HepG2 (cell line): ENCODE data around the gene TROAP. TPM values are rescaled to one million over a fixed set of nuclear protein-coding genes. Genes with fewer than 3 reads are reported as not detected.

Source experiments
- ATF4 ChIP-seq, 2 experiments: fragments of 450-650 bp in 1 of 2; sonication (generic) in 1 of 2; formaldehyde crosslinking; IDR thresholded peaks; 2 replicates each; pipeline versions ENCODE4 v1.5.0 to v1.8.0; 2020 to 2022; ENCODE audit warnings: mild to moderate bottlenecking in 1 of 2, missing genetic modification reagents in 1 of 2
- CEBPZ ChIP-seq: IDR thresholded peaks from 2 replicates; pipeline ENCODE4 v1.6.1; 2012; ENCODE audit warnings: low read length, improper control_type of control experiment
- CREB1 ChIP-seq, 2 experiments: fragments of 450-650 bp in 1 of 2; IDR thresholded peaks; 2 replicates each; pipeline ENCODE4 v1.6.1; 2016 to 2017; ENCODE audit warnings: control low read depth in 1 of 2, mild to moderate bottlenecking in 1 of 2, missing compliant biosample characterization in 1 of 2, missing genetic modification characterization in 1 of 2
- DNMT3B ChIP-seq: conservative IDR thresholded peaks from 2 replicates; pipeline ENCODE4 v1.6.1; 2016; ENCODE audit warnings: missing biosample characterization, control low read depth
- KMT2B ChIP-seq: IDR thresholded peaks from 2 replicates; pipeline ENCODE4 v1.6.1; 2016; ENCODE audit warnings: missing genetic modification reagents, missing compliant biosample characterization
- NR0B2 ChIP-seq: sonication (generic); formaldehyde crosslinking; IDR thresholded peaks from 2 replicates; pipeline ENCODE4 v1.4.0; 2020; ENCODE audit warnings: mild to moderate bottlenecking, missing genetic modification reagents
- PAF1 ChIP-seq: IDR thresholded peaks from 2 replicates; pipeline ENCODE4 v1.6.1; 2016; ENCODE audit warnings: missing genetic modification reagents, missing compliant biosample characterization
- PLRG1 ChIP-seq: fragments of 450-650 bp; conservative IDR thresholded peaks from 2 replicates; pipeline ENCODE4 v1.6.1; 2016
- REL ChIP-seq: sonication (generic); formaldehyde crosslinking; conservative IDR thresholded peaks from 2 replicates; pipeline ENCODE4 v1.8.0; 2022; ENCODE audit warnings: mild to moderate bottlenecking, missing genetic modification reagents, moderate library complexity
- RNF2 ChIP-seq: fragments of 450-650 bp; conservative IDR thresholded peaks from 2 replicates; pipeline ENCODE4 v1.6.1; 2016; ENCODE audit warnings: low read depth
- RXRB ChIP-seq: IDR thresholded peaks from 2 replicates; pipeline ENCODE4 v1.6.1; 2016; ENCODE audit warnings: borderline replicate concordance, missing genetic modification reagents, missing compliant biosample characterization
- ZBTB10 ChIP-seq: sonication (generic); formaldehyde crosslinking; IDR thresholded peaks from 2 replicates; pipeline ENCODE4 v1.4.0; 2020; ENCODE audit warnings: missing genetic modification reagents, borderline replicate concordance
- ZFP82 ChIP-seq: sonication (generic); formaldehyde crosslinking; IDR thresholded peaks from 2 replicates; pipeline ENCODE4 v1.5.1; 2020; ENCODE audit warnings: mild to moderate bottlenecking, missing genetic modification reagents, borderline replicate concordance
- ZNF451 ChIP-seq: sonication (generic); formaldehyde crosslinking; IDR thresholded peaks from 2 replicates; pipeline ENCODE4 v1.5.0; 2020; ENCODE audit warnings: mild to moderate bottlenecking, missing genetic modification reagents
- ZNF512 ChIP-seq: sonication (generic); formaldehyde crosslinking; IDR thresholded peaks from 2 replicates; pipeline ENCODE4 v1.4.0; 2020; ENCODE audit warnings: mild to moderate bottlenecking, missing genetic modification reagents
- ZNF616 ChIP-seq: sonication (generic); formaldehyde crosslinking; IDR thresholded peaks from 2 replicates; pipeline ENCODE4 v1.5.0; 2020; ENCODE audit warnings: low read depth, mild to moderate bottlenecking, missing genetic modification reagents
- polyA plus RNA-seq, 8 experiments: library from polyadenylated mRNA; depleted of rRNA in 3 of 8; stranded (reverse) in 7 of 8; unstranded in 1 of 8; fragments of >200 nt; fragmentation: Illumina TruSeq in 4 of 8; extraction: Trizol in 4 of 8; gene quantifications; 2 replicates each; pipeline versions ENCODE4 v1.2.1 to v1.2.3, GENCODE V29; 2011 to 2016; ENCODE audit warnings: low read depth in 4 of 8, missing spikeins in 1 of 8, mixed read lengths in 1 of 8; ENCODE audit not compliant: insufficient read depth in 1 of 8
- total RNA-seq, 5 experiments: library from RNA; depleted of rRNA; stranded (reverse); fragments of >200 nt; fragmentation: Illumina TruSeq; extraction: Trizol; gene quantifications; 2 replicates each; pipeline ENCODE4 v1.2.3, GENCODE V29; 2016; ENCODE audit warnings: low read depth in 1 of 5

Gene TROAP
- total and polyA plus RNA-seq, 2 of the 13 experiments (the other 11 are each of a cell fraction or from before 2014, with no cell fraction given) = 22.5 to 30.9 TPM

- peak; percentile 72; the same call in 1 of the 2 replicates for TF ChIP-seq ZNF616 (CRISPR knock-in tag)
- TF ChIP-seq PAF1 = no peak
- no peak for TF ChIP-seq PLRG1
- TF ChIP-seq NR0B2 (CRISPR knock-in tag) = peak; percentile 16
- peak; percentile 91 for TF ChIP-seq ZNF451 (CRISPR knock-in tag)
- TF ChIP-seq ZBTB10 (CRISPR knock-in tag) = peak; percentile 52; the same call in 1 of the 2 replicates
- no peak for TF ChIP-seq CREB1 (IDR thresholded peaks at IDR 0.05)
- no peak for TF ChIP-seq CREB1 (CRISPR knock-in tag; IDR thresholded peaks at IDR 0.05)
- TF ChIP-seq KMT2B (CRISPR knock-in tag) = peak; percentile 77; the same call in 1 of the 2 replicates
- no peak; the same call in 1 of the 2 replicates for TF ChIP-seq RXRB (CRISPR knock-in tag)
- 0 out of 2 replicates have a peak, but pooled peaks have one; percentile 47 for TF ChIP-seq RNF2
- 0 out of 4 replicates have a peak, but pooled peaks of 1 of the 2 experiments have one; percentile 11 for TF ChIP-seq ATF4 (CRISPR knock-in tag; IDR thresholded peaks at IDR 0.05)
- TF ChIP-seq ZNF512 (CRISPR knock-in tag) = no peak
- no peak for TF ChIP-seq ZFP82
- TF ChIP-seq DNMT3B (CRISPR knock-in tag) = no peak
- no peak for TF ChIP-seq CEBPZ
- no peak for TF ChIP-seq REL
Measured at GRCh38 chr12:49366652-49367380, 43.8 kb downstream of the TROAP start (continued).
